ENCODE data around the gene KCNIP3. TPM values are rescaled to one million over a fixed set of nuclear protein-coding genes. Genes with fewer than 3 reads are reported as not detected.
"Not testable (repeated sequence)": the region's sequence is repeated elsewhere in the genome, so short reads cannot be mapped to it uniquely, and the experiment has no call there.

Gene KCNIP3
- total RNA-seq, 1 experiment from 2014 or later: not detected

DNA sequence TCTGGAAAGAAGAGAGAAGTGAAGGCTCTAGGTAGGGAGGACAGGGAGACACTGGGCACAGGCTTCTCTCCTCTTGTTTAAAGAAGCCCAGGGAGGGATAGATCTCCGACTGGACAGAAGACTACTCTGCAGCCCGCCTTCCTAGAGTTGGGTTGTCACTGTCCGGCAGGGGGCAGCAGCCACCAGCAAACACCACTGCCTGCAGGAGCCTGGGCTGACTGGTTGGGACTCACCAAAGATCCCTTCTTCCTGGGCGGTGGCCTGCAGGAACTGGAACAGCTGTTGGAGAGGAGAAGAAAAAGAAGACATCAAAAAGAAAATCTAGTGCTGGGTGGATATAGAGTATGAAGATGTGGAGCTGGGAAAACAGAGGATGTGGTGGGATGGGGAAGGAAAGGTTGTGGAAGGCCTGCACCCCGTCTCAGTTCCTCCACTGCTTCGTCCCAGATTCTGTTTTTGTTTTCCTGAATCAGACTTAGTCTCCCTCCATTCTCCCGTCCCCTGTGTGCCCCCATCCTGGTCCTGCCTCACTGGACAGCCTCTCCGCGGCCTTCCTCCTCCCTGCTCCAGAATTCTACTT lies 117.0 kb downstream of the KCNIP3 start:
- H3K4me3 ChIP-seq (ENCODE audit: low read depth, low read length); H3K36me3 ChIP-seq (ENCODE audit: control insufficient read depth, insufficient read depth, low read length); POLR2A ChIA-PET; H3K4me1 Mint-ChIP-seq (ENCODE audit: low read depth, unreplicated experiment); H3K27me3 Mint-ChIP-seq (ENCODE audit: insufficient read depth, unreplicated experiment); intact Hi-C loops (cut with micrococcal nuclease; ENCODE audit: unreplicated experiment); H3K27ac Mint-ChIP-seq (ENCODE audit: unreplicated experiment); BruUV-seq (replicated peaks); H3K4me3 Mint-ChIP-seq (ENCODE audit: unreplicated experiment); H3K4me1 ChIP-seq; H3K36me3 Mint-ChIP-seq (ENCODE audit: insufficient read depth, unreplicated experiment); H3K27me3 ChIP-seq (replicated peaks; ENCODE audit: control insufficient read depth, insufficient read depth, low read length); H3K9me3 ChIP-seq; H3K9me3 Mint-ChIP-seq (ENCODE audit: unreplicated experiment): not testable (repeated sequence)
- DNase-seq: peak; percentile 77 to 83
- CTCF ChIA-PET: interaction anchor here (1.2 kb wide), 1 partner anchor 30 kb away, joined by 4 read pairs; no protein-coding TSS in a partner anchor
- TF ChIP-seq, protein P1, sequence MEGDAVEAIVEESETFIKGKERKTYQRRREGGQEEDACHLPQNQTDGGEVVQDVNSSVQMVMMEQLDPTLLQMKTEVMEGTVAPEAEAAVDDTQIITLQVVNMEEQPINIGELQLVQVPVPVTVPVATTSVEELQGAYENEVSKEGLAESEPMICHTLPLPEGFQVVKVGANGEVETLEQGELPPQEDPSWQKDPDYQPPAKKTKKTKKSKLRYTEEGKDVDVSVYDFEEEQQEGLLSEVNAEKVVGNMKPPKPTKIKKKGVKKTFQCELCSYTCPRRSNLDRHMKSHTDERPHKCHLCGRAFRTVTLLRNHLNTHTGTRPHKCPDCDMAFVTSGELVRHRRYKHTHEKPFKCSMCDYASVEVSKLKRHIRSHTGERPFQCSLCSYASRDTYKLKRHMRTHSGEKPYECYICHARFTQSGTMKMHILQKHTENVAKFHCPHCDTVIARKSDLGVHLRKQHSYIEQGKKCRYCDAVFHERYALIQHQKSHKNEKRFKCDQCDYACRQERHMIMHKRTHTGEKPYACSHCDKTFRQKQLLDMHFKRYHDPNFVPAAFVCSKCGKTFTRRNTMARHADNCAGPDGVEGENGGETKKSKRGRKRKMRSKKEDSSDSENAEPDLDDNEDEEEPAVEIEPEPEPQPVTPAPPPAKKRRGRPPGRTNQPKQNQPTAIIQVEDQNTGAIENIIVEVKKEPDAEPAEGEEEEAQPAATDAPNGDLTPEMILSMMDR (IDR thresholded peaks at IDR 0.05; ENCODE audit: insufficient read depth in 1 of 2, low read depth in 1 of 2, low read length in 1 of 2, severe bottlenecking in 1 of 2, unreplicated experiment in 1 of 2): peak; percentile 80 to 90

DNA sequence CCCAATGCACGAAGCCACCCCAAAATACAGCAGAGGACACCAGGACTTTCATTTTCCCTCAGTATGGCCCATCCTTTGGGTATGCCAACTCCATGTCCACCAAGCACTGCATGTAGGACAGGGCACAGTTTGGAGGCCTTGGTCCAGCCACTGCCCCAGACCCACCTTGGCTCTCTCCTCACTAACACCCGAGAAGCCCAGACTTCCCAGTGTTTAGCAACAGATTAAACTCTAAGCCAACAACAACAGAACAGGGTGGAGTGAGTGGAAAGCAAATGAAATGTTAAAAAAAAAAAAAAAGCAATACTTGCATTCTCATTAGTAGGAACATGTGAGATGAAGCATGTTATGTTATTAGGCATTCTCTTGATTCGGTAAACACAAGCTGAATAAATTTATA lies 118.0 kb downstream of the KCNIP3 start:
- H3K9me3 Mint-ChIP-seq (ENCODE audit: unreplicated experiment); H3K27me3 Mint-ChIP-seq (ENCODE audit: insufficient read depth, unreplicated experiment); H3K9me3 ChIP-seq; H3K4me1 ChIP-seq; DNase-seq; H3K4me3 ChIP-seq (ENCODE audit: low read depth, low read length); POLR2A ChIA-PET; H3K4me1 Mint-ChIP-seq (ENCODE audit: low read depth, unreplicated experiment); CTCF ChIA-PET; H3K4me3 Mint-ChIP-seq (ENCODE audit: unreplicated experiment); intact Hi-C loops (cut with micrococcal nuclease; ENCODE audit: unreplicated experiment); H3K36me3 Mint-ChIP-seq (ENCODE audit: insufficient read depth, unreplicated experiment); H3K27me3 ChIP-seq (replicated peaks; ENCODE audit: control insufficient read depth, insufficient read depth, low read length); H3K27ac Mint-ChIP-seq (ENCODE audit: unreplicated experiment); H3K36me3 ChIP-seq (ENCODE audit: control insufficient read depth, insufficient read depth, low read length): not testable (repeated sequence)
- BruUV-seq (replicated peaks): TSS peak; percentile 3

DNA sequence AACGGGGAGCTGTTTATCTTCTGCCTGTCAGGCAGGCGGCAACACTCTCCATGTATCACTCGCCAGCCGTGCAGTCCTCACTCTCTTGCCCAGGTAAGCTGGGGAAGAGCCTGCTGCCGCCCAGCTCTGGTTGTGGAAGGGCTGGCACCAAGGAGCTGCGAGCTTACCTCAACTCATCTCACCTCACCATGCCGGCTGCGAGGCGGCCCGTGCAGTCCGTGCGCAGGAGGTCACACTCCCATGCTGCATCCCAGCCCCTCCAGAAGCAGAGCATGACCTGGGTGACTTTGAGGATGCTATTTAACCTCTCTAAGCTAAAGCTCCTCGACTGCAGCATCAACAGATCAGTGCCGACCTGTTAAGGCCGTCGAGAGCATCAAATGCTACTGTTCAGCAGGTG lies 118.4 kb downstream of the KCNIP3 start:
- CTCF ChIA-PET; H3K4me3 ChIP-seq (ENCODE audit: low read depth, low read length); H3K4me3 Mint-ChIP-seq (ENCODE audit: unreplicated experiment); intact Hi-C loops (cut with micrococcal nuclease; ENCODE audit: unreplicated experiment); H3K36me3 ChIP-seq (ENCODE audit: control insufficient read depth, insufficient read depth, low read length); H3K27me3 ChIP-seq (replicated peaks; ENCODE audit: control insufficient read depth, insufficient read depth, low read length); H3K9me3 Mint-ChIP-seq (ENCODE audit: unreplicated experiment); DNase-seq; H3K4me1 ChIP-seq; H3K4me1 Mint-ChIP-seq (ENCODE audit: low read depth, unreplicated experiment); H3K9me3 ChIP-seq; H3K27ac Mint-ChIP-seq (ENCODE audit: unreplicated experiment); POLR2A ChIA-PET; BruUV-seq (replicated peaks); H3K27me3 Mint-ChIP-seq (ENCODE audit: insufficient read depth, unreplicated experiment); H3K36me3 Mint-ChIP-seq (ENCODE audit: insufficient read depth, unreplicated experiment): not testable (repeated sequence)

DNA sequence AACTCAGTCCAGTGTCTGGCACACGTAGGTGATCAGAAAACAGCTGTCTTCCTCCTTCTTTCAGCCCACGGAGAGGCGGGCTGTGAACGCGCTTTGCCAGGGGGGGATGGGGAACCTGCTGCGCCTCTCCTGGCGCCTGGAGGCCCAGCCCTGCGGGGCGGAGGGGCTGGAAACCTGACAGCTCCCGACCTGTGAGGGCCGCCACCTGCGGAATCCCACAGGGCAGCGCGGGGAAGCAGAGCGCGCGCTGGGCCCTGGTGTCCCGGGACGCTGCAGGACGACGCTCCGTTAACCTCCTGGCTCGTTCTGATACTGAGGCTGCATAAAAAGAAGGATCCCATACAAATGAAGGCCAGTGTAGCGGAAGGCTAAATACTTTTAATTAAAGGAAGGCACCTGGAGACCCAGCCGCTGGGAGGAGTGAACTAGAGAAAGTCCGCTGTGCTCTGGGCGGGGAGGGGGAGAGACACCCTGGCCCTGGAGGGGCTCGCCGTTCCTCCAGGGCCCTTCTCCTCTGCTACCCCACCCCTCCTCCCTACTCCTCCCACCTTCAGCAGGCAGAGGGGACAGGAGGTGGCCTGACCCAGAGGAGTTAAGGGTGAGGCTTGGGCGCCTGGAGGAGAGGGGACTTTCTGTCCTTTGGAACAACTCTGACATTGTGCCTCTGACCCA lies 130.2 kb downstream of the KCNIP3 start:
- CTCF ChIA-PET; H3K27me3 ChIP-seq (replicated peaks; ENCODE audit: control insufficient read depth, insufficient read depth, low read length); BruUV-seq (replicated peaks); H3K36me3 Mint-ChIP-seq (ENCODE audit: insufficient read depth, unreplicated experiment); DNase-seq; H3K27ac Mint-ChIP-seq (ENCODE audit: unreplicated experiment); H3K4me3 Mint-ChIP-seq (ENCODE audit: unreplicated experiment); H3K4me3 ChIP-seq (ENCODE audit: low read depth, low read length); H3K27me3 Mint-ChIP-seq (ENCODE audit: insufficient read depth, unreplicated experiment); H3K4me1 Mint-ChIP-seq (ENCODE audit: low read depth, unreplicated experiment); H3K4me1 ChIP-seq; intact Hi-C loops (cut with micrococcal nuclease; ENCODE audit: unreplicated experiment); H3K36me3 ChIP-seq (ENCODE audit: control insufficient read depth, insufficient read depth, low read length); H3K9me3 ChIP-seq; POLR2A ChIA-PET; H3K9me3 Mint-ChIP-seq (ENCODE audit: unreplicated experiment): not testable (repeated sequence)

DNA sequence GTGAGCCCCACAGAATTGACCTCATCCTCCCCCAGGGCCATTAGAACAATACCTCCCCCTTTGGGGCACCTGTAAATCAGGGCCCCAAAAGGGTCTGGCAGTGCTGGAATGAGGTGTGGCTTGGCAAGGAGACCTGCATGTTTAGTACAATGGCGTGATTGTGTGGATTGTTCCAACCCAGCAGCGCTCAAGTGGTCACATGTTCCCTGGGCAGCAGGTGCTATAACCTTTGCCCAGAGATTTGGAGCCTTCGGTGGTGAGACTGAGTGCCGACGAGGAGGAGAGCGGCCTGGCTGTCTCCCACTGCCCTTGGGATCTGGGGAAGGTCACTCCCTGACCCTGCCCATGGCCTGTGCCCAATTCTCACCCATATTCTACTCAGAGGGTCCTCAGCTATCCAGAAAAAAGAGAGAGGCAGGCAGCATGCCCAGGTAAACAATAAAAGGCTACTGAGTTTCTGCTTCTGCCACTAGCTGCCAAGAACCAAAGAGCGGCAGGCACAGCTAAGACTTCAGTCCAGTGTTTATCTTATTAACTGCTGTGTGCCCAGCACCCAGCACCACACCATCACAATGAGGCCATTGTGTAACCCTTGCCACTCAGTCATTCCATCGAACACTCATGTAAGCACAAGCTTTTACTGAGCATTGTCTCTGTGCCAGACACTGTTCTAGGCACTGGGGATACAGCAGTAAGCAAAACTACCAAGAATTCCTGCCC lies 132.8 kb downstream of the KCNIP3 start:
- H3K27me3 Mint-ChIP-seq (ENCODE audit: insufficient read depth, unreplicated experiment); H3K9me3 Mint-ChIP-seq (ENCODE audit: unreplicated experiment); H3K27ac Mint-ChIP-seq (ENCODE audit: unreplicated experiment); H3K4me3 Mint-ChIP-seq (ENCODE audit: unreplicated experiment); H3K4me3 ChIP-seq (ENCODE audit: low read depth, low read length); intact Hi-C loops (cut with micrococcal nuclease; ENCODE audit: unreplicated experiment); H3K4me1 Mint-ChIP-seq (ENCODE audit: low read depth, unreplicated experiment); H3K36me3 ChIP-seq (ENCODE audit: control insufficient read depth, insufficient read depth, low read length); BruUV-seq (replicated peaks); POLR2A ChIA-PET; H3K36me3 Mint-ChIP-seq (ENCODE audit: insufficient read depth, unreplicated experiment); H3K9me3 ChIP-seq; DNase-seq; H3K27me3 ChIP-seq (replicated peaks; ENCODE audit: control insufficient read depth, insufficient read depth, low read length); H3K4me1 ChIP-seq; CTCF ChIA-PET: not testable (repeated sequence)

DNA sequence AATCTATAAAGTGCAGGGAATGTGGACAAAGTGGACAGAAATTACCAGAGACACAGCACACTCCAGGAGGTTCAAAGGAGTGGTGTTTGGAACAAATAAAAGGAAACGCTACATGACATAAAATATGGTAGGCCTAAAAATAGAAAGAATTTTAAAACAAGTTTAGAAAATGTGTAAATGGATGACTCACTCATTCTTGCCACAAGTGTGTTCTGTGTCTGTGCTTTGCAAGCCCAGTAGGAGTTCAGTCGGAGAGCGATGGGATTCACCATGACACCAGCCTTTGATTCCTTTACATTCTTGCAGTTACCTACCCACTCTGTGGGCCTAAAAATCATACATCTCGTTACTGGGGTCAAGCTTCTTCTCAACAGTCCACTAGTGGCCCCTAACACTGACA lies 136.2 kb downstream of the KCNIP3 start:
- intact Hi-C loops (cut with micrococcal nuclease; ENCODE audit: unreplicated experiment); H3K27me3 Mint-ChIP-seq (ENCODE audit: insufficient read depth, unreplicated experiment); H3K27me3 ChIP-seq (replicated peaks; ENCODE audit: control insufficient read depth, insufficient read depth, low read length); H3K4me3 ChIP-seq (ENCODE audit: low read depth, low read length); DNase-seq; H3K27ac Mint-ChIP-seq (ENCODE audit: unreplicated experiment); H3K9me3 ChIP-seq; H3K4me1 ChIP-seq; POLR2A ChIA-PET; CTCF ChIA-PET; H3K4me1 Mint-ChIP-seq (ENCODE audit: low read depth, unreplicated experiment); H3K36me3 ChIP-seq (ENCODE audit: control insufficient read depth, insufficient read depth, low read length); BruUV-seq (replicated peaks); H3K9me3 Mint-ChIP-seq (ENCODE audit: unreplicated experiment); H3K4me3 Mint-ChIP-seq (ENCODE audit: unreplicated experiment); H3K36me3 Mint-ChIP-seq (ENCODE audit: insufficient read depth, unreplicated experiment): not testable (repeated sequence)

All from Caco-2 (cell line).